ENCODE data around the gene CAPN10.

Gene CAPN10

DNA sequence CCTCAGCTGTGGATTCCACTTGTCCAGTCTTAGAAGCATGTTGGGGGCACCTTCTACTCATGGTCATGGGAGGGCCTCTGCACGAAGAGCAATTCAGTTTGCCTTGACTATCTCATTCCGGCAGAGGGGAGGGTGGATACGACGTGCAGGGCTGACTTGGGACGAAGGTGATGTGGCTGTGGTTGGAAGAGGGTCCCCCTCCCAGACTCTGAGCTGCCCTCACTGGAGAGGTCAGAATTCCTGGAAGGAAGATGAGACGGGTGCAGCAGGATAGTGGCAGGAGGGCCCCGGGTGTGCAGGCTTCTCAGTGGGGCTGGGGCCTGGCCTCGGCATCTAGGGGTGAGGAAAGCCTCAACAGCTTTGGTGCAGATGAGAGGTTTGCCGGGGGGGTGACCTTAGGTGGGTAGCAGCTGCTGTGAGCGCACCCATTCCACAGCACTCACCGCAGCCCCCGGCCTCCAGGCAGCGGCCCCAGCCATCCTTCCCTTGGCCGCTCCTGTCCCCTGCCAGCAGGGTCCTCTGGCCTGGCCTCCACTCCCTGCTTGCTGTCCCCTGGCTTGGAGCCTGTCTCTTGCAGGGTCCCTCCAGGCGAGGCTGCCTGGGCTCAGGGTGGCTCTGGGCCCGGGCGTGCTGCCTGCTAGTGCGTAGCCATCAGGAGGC lies 15.1 kb upstream of the CAPN10 start:
- in situ Hi-C loops (cut with HindIII; ENCODE audit: low sequenced_read_pairs): no loop called here
- no peak for DNase-seq (ENCODE audit: low read depth)

DNA sequence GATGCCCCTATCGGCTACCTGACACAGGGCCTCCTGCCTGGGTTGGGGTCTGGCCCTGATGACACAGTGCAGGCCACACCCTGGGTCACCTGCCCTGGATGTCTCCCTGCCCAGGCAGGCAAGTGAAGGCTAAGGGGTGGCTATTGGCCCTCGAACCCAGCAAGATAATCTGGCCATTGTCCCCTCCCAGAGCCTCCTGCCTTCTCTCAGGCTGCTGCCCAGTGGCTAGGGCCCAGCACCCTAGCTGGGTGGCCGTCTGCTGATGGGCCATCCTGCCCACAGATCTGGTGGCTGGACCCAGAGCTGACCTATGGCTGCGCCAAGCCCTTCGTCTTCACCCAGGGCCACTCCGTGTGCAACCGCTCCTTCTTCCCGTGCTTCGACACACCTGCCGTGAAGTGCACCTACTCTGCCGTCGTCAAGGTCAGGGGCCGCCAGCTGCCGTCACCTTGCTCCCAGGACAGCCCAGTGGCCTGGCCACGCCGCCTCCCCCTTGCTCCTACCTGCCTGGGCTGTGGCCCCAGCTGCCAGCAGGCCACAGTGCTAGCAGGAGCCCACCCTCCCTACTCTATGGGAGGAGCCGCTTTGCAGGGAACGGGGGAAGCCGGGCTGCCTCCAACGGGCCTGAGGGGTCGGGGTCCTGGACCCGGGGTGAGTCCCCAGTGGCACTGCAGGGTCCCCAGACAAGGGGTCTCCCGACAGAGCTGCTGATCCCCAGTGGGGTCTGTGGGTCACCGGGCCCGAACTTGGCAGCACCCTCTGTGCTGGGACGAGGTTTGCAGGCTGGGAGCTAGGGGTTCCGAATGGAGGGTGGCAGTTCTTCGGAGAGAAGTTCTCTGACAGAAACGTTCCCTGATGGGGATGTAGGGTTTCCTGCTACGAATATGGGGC lies 14.1 kb upstream of the CAPN10 start:
- TF ChIP-seq, protein P1, sequence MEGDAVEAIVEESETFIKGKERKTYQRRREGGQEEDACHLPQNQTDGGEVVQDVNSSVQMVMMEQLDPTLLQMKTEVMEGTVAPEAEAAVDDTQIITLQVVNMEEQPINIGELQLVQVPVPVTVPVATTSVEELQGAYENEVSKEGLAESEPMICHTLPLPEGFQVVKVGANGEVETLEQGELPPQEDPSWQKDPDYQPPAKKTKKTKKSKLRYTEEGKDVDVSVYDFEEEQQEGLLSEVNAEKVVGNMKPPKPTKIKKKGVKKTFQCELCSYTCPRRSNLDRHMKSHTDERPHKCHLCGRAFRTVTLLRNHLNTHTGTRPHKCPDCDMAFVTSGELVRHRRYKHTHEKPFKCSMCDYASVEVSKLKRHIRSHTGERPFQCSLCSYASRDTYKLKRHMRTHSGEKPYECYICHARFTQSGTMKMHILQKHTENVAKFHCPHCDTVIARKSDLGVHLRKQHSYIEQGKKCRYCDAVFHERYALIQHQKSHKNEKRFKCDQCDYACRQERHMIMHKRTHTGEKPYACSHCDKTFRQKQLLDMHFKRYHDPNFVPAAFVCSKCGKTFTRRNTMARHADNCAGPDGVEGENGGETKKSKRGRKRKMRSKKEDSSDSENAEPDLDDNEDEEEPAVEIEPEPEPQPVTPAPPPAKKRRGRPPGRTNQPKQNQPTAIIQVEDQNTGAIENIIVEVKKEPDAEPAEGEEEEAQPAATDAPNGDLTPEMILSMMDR (IDR thresholded peaks at IDR 0.05; ENCODE audit: low read depth, low read length, missing control alignments): no peak
- DNase-seq (ENCODE audit: low read depth): no peak
- H3K4me3 ChIP-seq (ENCODE audit: low read depth, low read length): no peak overlapping the region
- in situ Hi-C loops (cut with HindIII; ENCODE audit: low sequenced_read_pairs): no loop called here

More for the DNA sequence above, 15.1 kb upstream of the CAPN10 start:
- no peak overlapping the region for H3K4me3 ChIP-seq (ENCODE audit: low read depth, low read length)
- TF ChIP-seq, protein P1 (IDR thresholded peaks at IDR 0.05; ENCODE audit: low read depth, low read length, missing control alignments): no peak

DNA sequence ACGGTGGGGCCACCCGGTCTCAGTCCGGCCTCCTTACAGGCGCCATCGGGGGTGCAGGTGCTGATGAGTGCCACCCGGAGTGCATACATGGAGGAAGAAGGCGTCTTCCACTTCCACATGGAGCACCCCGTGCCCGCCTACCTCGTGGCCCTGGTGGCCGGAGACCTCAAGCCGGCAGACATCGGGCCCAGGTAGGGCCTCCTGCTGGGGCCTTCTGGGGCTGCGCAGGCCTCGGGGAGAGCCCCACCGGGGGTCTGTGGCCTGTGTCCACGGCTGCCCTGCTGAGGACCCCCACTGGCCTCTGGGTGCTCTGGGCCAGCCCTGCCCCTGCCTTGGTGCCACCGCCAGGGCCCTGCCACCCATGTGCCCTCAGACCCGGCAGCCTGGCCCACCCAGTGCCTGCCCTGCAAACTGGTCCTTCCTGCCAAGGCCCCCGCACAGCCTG lies 13.4 kb upstream of the CAPN10 start:
- TF ChIP-seq, protein P1 (IDR thresholded peaks at IDR 0.05; ENCODE audit: low read depth, low read length, missing control alignments): no peak
- no peak overlapping the region for H3K4me3 ChIP-seq (ENCODE audit: low read depth, low read length)
- DNase-seq (ENCODE audit: low read depth): no peak
- in situ Hi-C loops (cut with HindIII; ENCODE audit: low sequenced_read_pairs): no loop called here

DNA sequence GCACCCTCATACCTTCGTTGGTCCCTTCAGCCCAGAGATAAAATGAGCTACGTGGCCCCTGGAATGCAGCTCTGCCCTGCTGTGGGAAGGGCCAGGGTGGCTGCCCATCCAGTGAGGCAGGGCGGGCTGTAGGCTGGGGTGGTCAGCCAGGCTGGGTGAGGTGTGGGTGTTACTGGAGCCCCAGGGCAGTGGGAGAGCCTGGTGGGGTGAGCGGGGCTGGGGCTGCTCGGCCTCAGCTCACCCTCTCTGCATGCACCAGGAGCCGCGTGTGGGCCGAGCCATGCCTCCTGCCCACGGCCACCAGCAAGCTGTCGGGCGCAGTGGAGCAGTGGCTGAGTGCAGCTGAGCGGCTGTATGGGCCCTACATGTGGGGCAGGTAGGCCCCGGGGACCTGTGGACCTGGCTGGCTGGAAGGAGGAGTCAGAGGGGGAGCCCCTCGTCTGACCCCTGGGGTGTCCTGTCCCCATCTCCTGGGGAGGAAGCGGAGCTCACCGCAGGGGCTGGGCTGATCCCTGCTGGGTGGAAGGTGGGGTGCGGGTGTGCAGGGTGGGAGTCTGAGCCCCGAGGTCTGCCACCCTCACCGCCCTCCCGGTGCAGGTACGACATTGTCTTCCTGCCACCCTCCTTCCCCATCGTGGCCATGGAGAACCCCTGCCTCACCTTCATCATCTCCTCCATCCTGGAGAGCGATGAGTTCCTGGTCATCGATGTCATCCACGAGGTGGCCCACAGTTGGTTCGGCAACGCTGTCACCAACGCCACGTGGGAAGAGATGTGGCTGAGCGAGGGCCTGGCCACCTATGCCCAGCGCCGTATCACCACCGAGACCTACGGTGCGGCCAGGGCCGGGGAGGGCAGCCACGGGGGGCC lies 12.8 kb upstream of the CAPN10 start:
- DNase-seq (ENCODE audit: low read depth): no peak
- TF ChIP-seq, protein P1 (IDR thresholded peaks at IDR 0.05; ENCODE audit: low read depth, low read length, missing control alignments): no peak
- H3K4me3 ChIP-seq (ENCODE audit: low read depth, low read length): no peak overlapping the region
- in situ Hi-C loops (cut with HindIII; ENCODE audit: low sequenced_read_pairs): no loop called here

DNA sequence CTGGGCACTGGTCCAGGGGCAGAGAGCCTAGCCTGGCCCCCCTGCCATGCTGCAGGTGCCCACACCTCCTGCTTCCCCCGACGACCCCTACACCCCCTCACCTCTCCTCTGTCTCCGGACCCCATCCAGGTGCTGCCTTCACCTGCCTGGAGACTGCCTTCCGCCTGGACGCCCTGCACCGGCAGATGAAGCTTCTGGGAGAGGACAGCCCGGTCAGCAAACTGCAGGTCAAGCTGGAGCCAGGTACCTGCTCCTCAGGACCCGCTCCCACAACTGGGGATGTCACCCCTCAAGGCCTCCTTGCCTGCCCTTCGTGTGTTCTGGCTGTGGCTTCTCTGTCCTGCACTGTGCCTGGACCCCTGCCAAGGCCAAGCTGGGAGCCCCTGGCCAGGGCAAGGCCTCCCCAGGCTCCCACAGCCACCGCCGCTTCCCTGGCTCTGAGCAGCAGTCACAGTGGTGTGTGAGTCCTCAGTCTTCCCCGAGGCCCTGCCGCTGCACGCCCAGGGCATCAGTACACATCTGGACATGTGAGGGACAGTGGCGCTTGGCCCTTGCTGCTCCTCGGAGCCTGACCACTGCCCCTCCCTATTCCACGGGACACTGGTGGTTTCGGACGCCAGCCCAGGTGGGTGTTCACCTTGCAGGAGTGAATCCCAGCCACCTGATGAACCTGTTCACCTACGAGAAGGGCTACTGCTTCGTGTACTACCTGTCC lies 12.0 kb upstream of the CAPN10 start:
- DNase-seq (ENCODE audit: low read depth): no peak

More for the DNA sequence above, 12.0 kb upstream of the CAPN10 start:
- H3K4me3 ChIP-seq (ENCODE audit: low read depth, low read length): no peak overlapping the region
- TF ChIP-seq, protein P1 (IDR thresholded peaks at IDR 0.05; ENCODE audit: low read depth, low read length, missing control alignments): no peak
- in situ Hi-C loops (cut with HindIII; ENCODE audit: low sequenced_read_pairs): no loop called here

Measured in astrocyte of the cerebellum (primary cell).